Measurements from ENCODE around the gene RPUSD1.

Gene RPUSD1

GRCh38 chr16:760065-760464 lies 28.1 kb downstream of the RPUSD1 start:
- TF ChIP-seq ARNTL (CRISPR knock-in tag; IDR thresholded peaks at IDR 0.05; ENCODE audit: borderline replicate concordance, low read depth) (no peak), POU6F1 (CRISPR knock-in tag; IDR thresholded peaks at IDR 0.05; ENCODE audit: borderline replicate concordance, low read depth) (no peak), SNAI2 (CRISPR knock-in tag; IDR thresholded peaks at IDR 0.05) (no peak), ZNF565 (CRISPR knock-in tag; conservative IDR thresholded peaks at IDR 0.05; ENCODE audit: low read depth) (no peak), PPARA (CRISPR knock-in tag; IDR thresholded peaks at IDR 0.05; ENCODE audit: borderline replicate concordance) (no peak), ISL1 (CRISPR knock-in tag; IDR thresholded peaks at IDR 0.05) (no peak), TOX (CRISPR knock-in tag; IDR thresholded peaks at IDR 0.05; ENCODE audit: borderline replicate concordance) (no peak), CREB5 (CRISPR knock-in tag; IDR thresholded peaks at IDR 0.05; ENCODE audit: low read depth) (no peak), ZNF70 (CRISPR knock-in tag; IDR thresholded peaks at IDR 0.05) (no peak), ZNF8 (CRISPR knock-in tag; IDR thresholded peaks at IDR 0.05) (no peak)
- ATAC-seq, result no peak

- ATAC-seq, result no peak
Observed at GRCh38 chr16:759110-759910, 28.9 kb downstream of the RPUSD1 start.

GRCh38 chr16:756428-756827 lies 31.8 kb downstream of the RPUSD1 start:
- ATAC-seq, result no peak
- TF ChIP-seq ARNTL (CRISPR knock-in tag; IDR thresholded peaks at IDR 0.05; ENCODE audit: borderline replicate concordance, low read depth) (no peak), ZFP30 (CRISPR knock-in tag; IDR thresholded peaks at IDR 0.05) (no peak), ESRRG (CRISPR knock-in tag; IDR thresholded peaks at IDR 0.05) (no peak), ZC3H10 (CRISPR knock-in tag; IDR thresholded peaks at IDR 0.05) (no peak), ZNF70 (CRISPR knock-in tag; IDR thresholded peaks at IDR 0.05) (no peak), RARB (CRISPR knock-in tag; IDR thresholded peaks at IDR 0.05) (no peak), TCF4 (CRISPR knock-in tag; IDR thresholded peaks at IDR 0.05; ENCODE audit: borderline replicate concordance) (no peak), POU6F1 (CRISPR knock-in tag; IDR thresholded peaks at IDR 0.05; ENCODE audit: borderline replicate concordance, low read depth) (no peak), CSDC2 (CRISPR knock-in tag; IDR thresholded peaks at IDR 0.05) (no peak), ISL1 (CRISPR knock-in tag; IDR thresholded peaks at IDR 0.05) (no peak), SNAI2 (CRISPR knock-in tag; IDR thresholded peaks at IDR 0.05) (no peak), BACH2 (CRISPR knock-in tag; IDR thresholded peaks at IDR 0.05; ENCODE audit: borderline replicate concordance) (no peak), GLIS3 (CRISPR knock-in tag; IDR thresholded peaks at IDR 0.05) (no peak), ZNF565 (CRISPR knock-in tag; conservative IDR thresholded peaks at IDR 0.05; ENCODE audit: low read depth) (no peak), OSR1 (CRISPR knock-in tag; IDR thresholded peaks at IDR 0.05) (no peak)

More at GRCh38 chr16:759110-759910, 28.9 kb downstream of the RPUSD1 start:
- TF ChIP-seq ARNTL (CRISPR knock-in tag; IDR thresholded peaks at IDR 0.05; ENCODE audit: borderline replicate concordance, low read depth) (no peak), TOX (CRISPR knock-in tag; IDR thresholded peaks at IDR 0.05; ENCODE audit: borderline replicate concordance) (no peak), ZNF8 (CRISPR knock-in tag; IDR thresholded peaks at IDR 0.05) (no peak), RARB (CRISPR knock-in tag; IDR thresholded peaks at IDR 0.05) (no peak), ISL1 (CRISPR knock-in tag; IDR thresholded peaks at IDR 0.05) (no peak), POU6F1 (CRISPR knock-in tag; IDR thresholded peaks at IDR 0.05; ENCODE audit: borderline replicate concordance, low read depth) (no peak), PATZ1 (CRISPR knock-in tag; IDR thresholded peaks at IDR 0.05; ENCODE audit: borderline replicate concordance) (no peak), ESRRG (CRISPR knock-in tag; IDR thresholded peaks at IDR 0.05) (no peak), ZFP30 (CRISPR knock-in tag; IDR thresholded peaks at IDR 0.05) (no peak), ZC3H10 (CRISPR knock-in tag; IDR thresholded peaks at IDR 0.05) (no peak), BACH2 (CRISPR knock-in tag; IDR thresholded peaks at IDR 0.05; ENCODE audit: borderline replicate concordance) (no peak), GLIS3 (CRISPR knock-in tag; IDR thresholded peaks at IDR 0.05) (no peak), ZNF565 (CRISPR knock-in tag; conservative IDR thresholded peaks at IDR 0.05; ENCODE audit: low read depth) (no peak), CSDC2 (CRISPR knock-in tag; IDR thresholded peaks at IDR 0.05) (no peak)

Measured in SK-N-SH treated with all-trans-retinoic acid at 6 μM for 48 hours (cell line).